ENCODE results near the gene SPRED2. TPM values are rescaled to one million over a fixed set of nuclear protein-coding genes. Genes with fewer than 3 reads are reported as not detected.

The SPRED2 gene
- total and polyA plus RNA-seq, 8 donors = 6.4 to 23.3 (median 11.5) TPM

- Histone ChIP-seq H3K4me3 (no peak overlapping the region), H3K36me3 (peaks cover 0 to 2% (median under 1%) of the 10 kb centered on the region in 4 donors), H3K4me1 (peaks cover 0 to 21% (median 9%) of the 10 kb centered on the region in 4 donors), H3K27me3 (no peaks in the 10 kb centered on the region), H3K27ac (no peak overlapping the region), H3K9me3 (no peaks in the 10 kb centered on the region)
- WGBS, 5 donors = 63 to 73% (median 66%) methylated on average over 6 of the region's 6 CpGs
- intact Hi-C loops (cut with DNase I; ENCODE audit: low total_unique reads) = no loop called here
- TF ChIP-seq, protein P1, sequence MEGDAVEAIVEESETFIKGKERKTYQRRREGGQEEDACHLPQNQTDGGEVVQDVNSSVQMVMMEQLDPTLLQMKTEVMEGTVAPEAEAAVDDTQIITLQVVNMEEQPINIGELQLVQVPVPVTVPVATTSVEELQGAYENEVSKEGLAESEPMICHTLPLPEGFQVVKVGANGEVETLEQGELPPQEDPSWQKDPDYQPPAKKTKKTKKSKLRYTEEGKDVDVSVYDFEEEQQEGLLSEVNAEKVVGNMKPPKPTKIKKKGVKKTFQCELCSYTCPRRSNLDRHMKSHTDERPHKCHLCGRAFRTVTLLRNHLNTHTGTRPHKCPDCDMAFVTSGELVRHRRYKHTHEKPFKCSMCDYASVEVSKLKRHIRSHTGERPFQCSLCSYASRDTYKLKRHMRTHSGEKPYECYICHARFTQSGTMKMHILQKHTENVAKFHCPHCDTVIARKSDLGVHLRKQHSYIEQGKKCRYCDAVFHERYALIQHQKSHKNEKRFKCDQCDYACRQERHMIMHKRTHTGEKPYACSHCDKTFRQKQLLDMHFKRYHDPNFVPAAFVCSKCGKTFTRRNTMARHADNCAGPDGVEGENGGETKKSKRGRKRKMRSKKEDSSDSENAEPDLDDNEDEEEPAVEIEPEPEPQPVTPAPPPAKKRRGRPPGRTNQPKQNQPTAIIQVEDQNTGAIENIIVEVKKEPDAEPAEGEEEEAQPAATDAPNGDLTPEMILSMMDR (IDR thresholded peaks at IDR 0.05) = no peak
- no peak for TF ChIP-seq POLR2A (IDR thresholded peaks at IDR 0.05)
- peak in 1 of 2 donors; percentile 56 for DNase-seq
Observed at GRCh38 chr2:65278531-65278981, 153.8 kb downstream of the SPRED2 start.

DNA sequence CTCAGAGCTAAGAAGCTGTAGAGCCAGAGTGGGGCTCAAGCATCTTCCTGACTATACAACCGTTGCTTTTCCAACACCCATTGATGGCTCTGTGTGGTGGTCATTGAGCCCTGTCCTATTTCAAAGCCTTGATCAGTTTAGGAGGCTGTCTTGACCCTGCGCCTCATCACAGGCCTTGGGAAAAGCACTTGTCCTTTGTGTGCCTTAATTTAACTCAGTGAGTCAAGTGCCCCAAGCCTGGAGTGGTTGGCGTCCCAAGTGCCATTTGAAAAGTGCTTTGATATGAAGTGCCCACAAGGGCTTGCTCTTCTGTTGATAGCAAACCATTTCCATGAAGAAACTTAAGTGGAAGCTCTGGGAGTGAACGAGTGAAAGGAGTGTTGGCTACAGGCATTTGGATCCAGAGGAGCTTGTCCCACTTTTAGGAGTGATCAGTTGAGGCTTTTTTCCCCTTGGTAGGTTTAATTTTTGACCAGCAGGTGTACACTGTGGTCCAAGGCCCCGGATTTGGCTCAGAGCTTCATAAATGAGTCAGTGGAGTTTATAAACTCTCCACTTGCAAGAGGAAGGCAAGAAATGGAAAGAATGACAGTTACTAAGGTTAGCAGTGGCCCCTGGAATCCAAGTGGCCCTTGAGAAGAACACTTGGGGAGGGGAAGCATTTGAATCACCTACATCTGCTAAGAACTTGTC, 154.5 kb downstream of the SPRED2 start:
- WGBS, 5 donors = 76 to 88% (median 79%) methylated on average over 5 of the region's 5 CpGs
- TF ChIP-seq, protein P1 (IDR thresholded peaks at IDR 0.05) = no peak
- no peak for TF ChIP-seq EP300 (IDR thresholded peaks at IDR 0.05)
- TF ChIP-seq POLR2AphosphoS5 (IDR thresholded peaks at IDR 0.05) = no peak
- TF ChIP-seq POLR2A (IDR thresholded peaks at IDR 0.05) = no peak
- intact Hi-C loops (cut with DNase I; ENCODE audit: low total_unique reads) = no loop called here
- Histone ChIP-seq H3K27ac (no peak overlapping the region), H3K4me1 (peaks cover 0 to 21% (median 9%) of the 10 kb centered on the region in 4 donors), H3K36me3 (peaks cover 0 to 8% (median 7%) of the 10 kb centered on the region in 4 donors), H3K4me3 (no peak overlapping the region), H3K9me3 (no peaks in the 10 kb centered on the region), H3K27me3 (no peaks in the 10 kb centered on the region)
- no peak for DNase-seq

DNA sequence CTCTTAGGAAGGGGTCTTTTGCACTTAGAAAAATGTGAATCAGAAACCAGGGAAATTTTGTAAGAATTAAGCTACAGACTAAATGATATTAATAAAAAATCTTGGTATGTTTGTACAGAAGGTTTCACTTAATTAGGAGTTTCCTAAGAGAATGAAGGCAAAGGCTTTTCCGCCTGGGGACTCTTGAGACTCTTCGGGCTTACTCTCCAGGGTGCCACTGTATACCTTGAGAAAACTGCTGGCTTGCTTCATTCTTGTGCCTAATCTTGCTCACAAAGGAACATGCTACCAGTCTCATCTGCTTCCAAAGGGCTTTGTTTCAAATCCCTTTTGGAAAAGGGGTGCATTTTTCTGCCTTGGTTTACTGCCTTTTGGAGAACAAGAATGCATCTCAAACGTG, 155.3 kb downstream of the SPRED2 start:
- TF ChIP-seq EP300 (IDR thresholded peaks at IDR 0.05) = no peak
- no peak for TF ChIP-seq POLR2AphosphoS5 (IDR thresholded peaks at IDR 0.05)
- TF ChIP-seq POLR2A (IDR thresholded peaks at IDR 0.05) = no peak
- TF ChIP-seq, protein P1 (IDR thresholded peaks at IDR 0.05) = no peak
- intact Hi-C loops (cut with DNase I; ENCODE audit: low total_unique reads) = no loop called here
- no peak overlapping the region for H3K4me3 ChIP-seq
- 72 to 83% (median 80%) methylated on average over 3 of the region's 3 CpGs for WGBS, 5 donors
- H3K9me3 ChIP-seq = no peaks in the 10 kb centered on the region
- no peak overlapping the region for H3K27ac ChIP-seq
- peaks cover 5 to 16% (median 15%) of the 10 kb centered on the region in 4 donors for H3K36me3 ChIP-seq
- H3K27me3 ChIP-seq = no peaks in the 10 kb centered on the region
- peaks cover 0 to 17% (median 9%) of the 10 kb centered on the region in 4 donors for H3K4me1 ChIP-seq
- no peak for DNase-seq

GRCh38 chr2:65276609-65277008, 155.8 kb downstream of the SPRED2 start:
- H3K4me1 ChIP-seq = peaks cover 0 to 13% (median 8%) of the 10 kb centered on the region in 4 donors
- no peak for TF ChIP-seq POLR2AphosphoS5 (IDR thresholded peaks at IDR 0.05)
- no peak for TF ChIP-seq POLR2A (IDR thresholded peaks at IDR 0.05)
- no peak for TF ChIP-seq EP300 (IDR thresholded peaks at IDR 0.05)
- TF ChIP-seq, protein P1 (IDR thresholded peaks at IDR 0.05) = no peak
- DNase-seq = no peak
- no peak overlapping the region for H3K27ac ChIP-seq
- H3K4me3 ChIP-seq = no peak overlapping the region
- H3K9me3 ChIP-seq = no peaks in the 10 kb centered on the region
- H3K36me3 ChIP-seq = peaks cover 7 to 21% (median 20%) of the 10 kb centered on the region in 4 donors
- 68 to 69% (median 68%) methylated on average over 5 of the region's 5 CpGs for WGBS, 5 donors
- H3K27me3 ChIP-seq = no peaks in the 10 kb centered on the region
- intact Hi-C loops (cut with DNase I; ENCODE audit: low total_unique reads) = no loop called here

Measured in stomach (tissue), 9 donors.